GM21360 (cell line): Measurements from ENCODE around the gene OR10G4.
"Not testable (repeated sequence)": the region's sequence is repeated elsewhere in the genome, so short reads cannot be mapped to it uniquely, and the experiment has no call there.

ENCODE experiments used
- ATAC-seq: cut with Tn5 transposase; IDR thresholded peaks from one replicate; pipeline ENCODE4 v1.9.1; 2021; ENCODE audit warnings: mild to moderate bottlenecking, moderate library complexity; ENCODE audit not compliant: unreplicated experiment

OR10G4 gene

GRCh38 chr11:124012697-124013096, at the start of gene OR10G4:
TSS of gene OR10G4 (plus strand) at chr11:124012997. CDS start at chr11:124015575, 2,578 bp downstream.
- ATAC-seq, result no peak

- no peak for ATAC-seq
These were observed 39.0 kb upstream of the OR10G4 start for GRCh38 chr11:123973816-123974215.

GRCh38 chr11:123976770-123977560, 35.8 kb upstream of the OR10G4 start:
- no peak for ATAC-seq

- ATAC-seq, result no peak
These were observed 35.0 kb upstream of the OR10G4 start, which contains the start of gene OR10S1 for GRCh38 chr11:123977731-123978347. TSS of gene OR10S1 (minus strand) at chr11:123977781. CDS start at chr11:123977664, 117 bp downstream.

- ATAC-seq, result no peak
These were observed 33.5 kb upstream of the OR10G4 start for GRCh38 chr11:123979311-123979710.

- no peak for ATAC-seq
These were observed 17.7 kb upstream of the OR10G4 start, which contains the start of gene OR10G6 for GRCh38 chr11:123995119-123995518. TSS of gene OR10G6 (minus strand) at chr11:123995161. CDS start at chr11:123995161, 0 bp downstream.

GRCh38 chr11:124015837-124016236, 3.0 kb downstream of the OR10G4 start:
- ATAC-seq, result not testable (repeated sequence)

GRCh38 chr11:124026498-124026897, 13.7 kb downstream of the OR10G4 start, which contains the start of gene OR10G8:
TSS of gene OR10G8 (plus strand) at chr11:124026798. CDS start at chr11:124029623, 2,825 bp downstream.
- no peak for ATAC-seq

GRCh38 chr11:124036666-124037065, 23.9 kb downstream of the OR10G4 start:
- no peak for ATAC-seq

GRCh38 chr11:124039557-124039956, 26.8 kb downstream of the OR10G4 start:
- ATAC-seq, result no peak

- no peak for ATAC-seq
These were observed 28.5 kb downstream of the OR10G4 start, which contains the start of gene OR10G7 for GRCh38 chr11:124041254-124041653. TSS of gene OR10G7 (minus strand) at chr11:124041325. CDS start at chr11:124039001, 2,324 bp downstream.

GRCh38 chr11:124043420-124043819, 30.6 kb downstream of the OR10G4 start:
- ATAC-seq, result no peak

GRCh38 chr11:124050748-124051147, 38.0 kb downstream of the OR10G4 start:
- no peak for ATAC-seq

- ATAC-seq, result no peak
These were observed 40.2 kb downstream of the OR10G4 start for GRCh38 chr11:124052966-124053365.
